Breast epithelium (tissue), 4 donors: ENCODE results near the gene HOXA6. TPM values are rescaled to one million over a fixed set of nuclear protein-coding genes. Genes with fewer than 3 reads are reported as not detected.

Experiments
- DNase-seq, 2 donors: peaks; one replicate each; pipeline ENCODE4 v3.0.0-alpha.2; 2019; ENCODE audit warnings: low spot score in 2 of 2
- H3K27ac ChIP-seq, 2 donors: fragments of 200-600 bp; sonication (generic) in 1 of 2; one replicate each; pipeline ENCODE4 v1.5.1; 2016 to 2019; ENCODE audit warnings: mild to moderate bottlenecking in 1 of 2
- H3K27me3 ChIP-seq, 2 donors: fragments of 200-600 bp; sonication (generic) in 1 of 2; one replicate each; pipeline versions ENCODE4 v1.5.1 to v1.6.0; 2017 to 2019; ENCODE audit warnings: control low read depth in 1 of 2, mild to moderate bottlenecking in 1 of 2
- H3K36me3 ChIP-seq: fragments of 200-600 bp; one replicate; pipeline ENCODE4 v1.5.1; 2019
- H3K4me1 ChIP-seq, 2 donors: fragments of 200-600 bp; sonication (generic); one replicate each; pipeline ENCODE4 v1.5.1; 2016 to 2019; ENCODE audit warnings: control low read depth in 1 of 2
- H3K4me3 ChIP-seq, 3 donors: fragments of 200-600 bp; sonication (generic); 1 replicate in 2 of 3; 2 replicates in 1 of 3; pipeline ENCODE4 v1.5.1; 2016 to 2019; ENCODE audit warnings: mild to moderate bottlenecking in 3 of 3, moderate library complexity in 2 of 3
- H3K9me3 ChIP-seq, 2 donors: fragments of 200-600 bp; sonication (generic) in 1 of 2; one replicate each; pipeline ENCODE4 v1.5.1; 2016 to 2019; ENCODE audit warnings: control low read depth in 1 of 2
- POLR2A ChIP-seq: fragments of 450-650 bp; IDR thresholded peaks from one replicate; pipeline ENCODE4 v1.6.1; 2016; ENCODE audit warnings: antibody characterized with exemption, mild to moderate bottlenecking, moderate library complexity
- POLR2AphosphoS5 ChIP-seq, 3 donors: sonication (generic); formaldehyde crosslinking; IDR thresholded peaks; one replicate each; pipeline ENCODE4 v1.6.1; 2017; ENCODE audit warnings: antibody characterized with exemption in 3 of 3
- intact Hi-C: fragments of 100-400 bp; cut with DNase I; formaldehyde crosslinking; loops from one replicate; pipeline ENCODE4 v1.15.1; 2023; ENCODE audit warnings: low total_unique reads
- total RNA-seq, 3 donors: library from RNA; depleted of rRNA; stranded (reverse); fragments of >200 nt; gene quantifications; one replicate each; pipeline ENCODE4 v1.1.0, GENCODE V29; 2016
- TF ChIP-seq, protein P1 (sequence below), 3 donors: fragments of 450-650 bp; IDR thresholded peaks; one replicate each; pipeline ENCODE4 v1.5.1; 2016 to 2017; ENCODE audit warnings: antibody characterized with exemption in 3 of 3, mild to moderate bottlenecking in 3 of 3, moderate library complexity in 3 of 3

Gene HOXA6
- total RNA-seq, 3 donors from 2014 or later = 7.9 to 16.0 (median 9.0) TPM

DNA sequence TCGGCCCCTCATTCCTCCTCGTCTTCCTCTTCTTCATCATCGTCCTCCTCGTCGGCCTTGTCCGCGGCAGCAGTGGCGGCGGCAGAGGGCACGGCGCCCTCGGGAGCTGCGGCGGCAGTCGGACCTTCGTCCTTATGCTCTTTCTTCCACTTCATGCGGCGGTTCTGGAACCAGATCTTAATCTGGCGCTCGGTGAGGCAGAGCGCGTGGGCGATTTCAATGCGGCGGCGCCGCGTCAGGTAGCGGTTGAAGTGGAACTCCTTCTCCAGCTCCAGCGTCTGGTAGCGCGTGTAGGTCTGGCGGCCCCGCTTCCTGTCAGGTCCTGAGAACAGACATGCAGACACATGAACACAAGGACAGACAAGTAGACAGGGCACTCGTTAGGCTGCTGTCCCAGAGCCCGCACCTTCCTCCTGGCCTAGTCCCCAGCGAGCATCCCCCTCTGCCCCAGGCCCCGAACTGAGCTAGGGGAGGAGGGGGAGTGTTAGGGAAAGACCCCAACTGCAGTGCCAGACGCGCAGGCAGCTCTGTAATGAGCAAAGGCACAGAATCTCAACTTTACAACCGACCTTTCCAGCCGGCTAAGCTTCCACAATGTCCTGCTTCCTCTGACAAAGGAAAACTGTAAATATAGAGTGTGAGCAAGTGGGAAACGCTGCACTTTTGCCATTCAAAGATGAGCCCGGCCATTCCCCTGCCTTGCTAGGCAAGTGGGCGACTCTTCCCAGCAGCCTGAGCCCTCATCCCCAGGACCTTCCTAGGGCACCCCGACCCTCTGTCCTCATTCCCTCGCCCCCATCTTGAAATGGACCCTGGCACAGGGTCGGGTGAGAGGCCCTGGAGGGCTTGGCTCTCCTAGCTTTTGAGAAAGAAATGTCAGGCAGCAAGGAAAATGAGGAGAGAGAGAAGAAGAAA, 7.6 kb upstream of the HOXA6 start:
- peak overlapping the region; percentile 65 to 93 (median 67) for H3K4me3 ChIP-seq
- peak overlapping the region; percentile 91 to 96 for H3K27ac ChIP-seq
- DNase-seq = peak; percentile 47 to 51
- intact Hi-C loops = loop anchor here (10.0 kb wide), 1 partner anchor 950 kb away; the partner anchor contains the start of genes CBX3 and HNRNPA2B1
- H3K27me3 ChIP-seq = peaks cover 7 to 45% of the 10 kb centered on the region in 2 donors
- TF ChIP-seq, protein P1, sequence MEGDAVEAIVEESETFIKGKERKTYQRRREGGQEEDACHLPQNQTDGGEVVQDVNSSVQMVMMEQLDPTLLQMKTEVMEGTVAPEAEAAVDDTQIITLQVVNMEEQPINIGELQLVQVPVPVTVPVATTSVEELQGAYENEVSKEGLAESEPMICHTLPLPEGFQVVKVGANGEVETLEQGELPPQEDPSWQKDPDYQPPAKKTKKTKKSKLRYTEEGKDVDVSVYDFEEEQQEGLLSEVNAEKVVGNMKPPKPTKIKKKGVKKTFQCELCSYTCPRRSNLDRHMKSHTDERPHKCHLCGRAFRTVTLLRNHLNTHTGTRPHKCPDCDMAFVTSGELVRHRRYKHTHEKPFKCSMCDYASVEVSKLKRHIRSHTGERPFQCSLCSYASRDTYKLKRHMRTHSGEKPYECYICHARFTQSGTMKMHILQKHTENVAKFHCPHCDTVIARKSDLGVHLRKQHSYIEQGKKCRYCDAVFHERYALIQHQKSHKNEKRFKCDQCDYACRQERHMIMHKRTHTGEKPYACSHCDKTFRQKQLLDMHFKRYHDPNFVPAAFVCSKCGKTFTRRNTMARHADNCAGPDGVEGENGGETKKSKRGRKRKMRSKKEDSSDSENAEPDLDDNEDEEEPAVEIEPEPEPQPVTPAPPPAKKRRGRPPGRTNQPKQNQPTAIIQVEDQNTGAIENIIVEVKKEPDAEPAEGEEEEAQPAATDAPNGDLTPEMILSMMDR (IDR thresholded peaks at IDR 0.05) = no peak
- TF ChIP-seq POLR2AphosphoS5 (IDR thresholded peaks at IDR 0.05) (no peak), POLR2A (no peak)
- no peaks in the 10 kb centered on the region for H3K9me3 ChIP-seq
- H3K4me1 ChIP-seq = peaks cover 5 to 9% of the 10 kb centered on the region in 2 donors
- H3K36me3 ChIP-seq = no peaks in the 10 kb centered on the region

DNA sequence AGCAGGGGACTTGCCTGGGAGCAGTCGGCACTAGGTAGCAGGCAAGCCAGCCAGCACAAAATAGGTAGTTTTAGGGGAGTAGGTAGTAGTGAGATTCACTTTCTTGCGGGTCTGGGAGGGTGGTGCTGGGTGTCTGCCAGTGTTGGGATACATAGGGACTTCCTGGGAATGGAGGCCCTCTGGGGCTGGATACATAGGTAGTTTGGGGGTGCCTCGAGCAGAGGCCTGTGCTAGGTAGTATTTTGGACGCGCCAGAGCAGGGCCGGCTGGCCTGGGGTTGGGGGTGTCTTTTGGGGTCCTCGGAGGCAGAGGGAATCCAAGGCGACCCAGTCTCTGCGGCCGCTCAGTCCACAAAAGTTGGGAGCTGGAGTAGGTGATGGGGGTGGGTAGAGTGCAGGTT, 6.8 kb upstream of the HOXA6 start:
- H3K4me3 ChIP-seq = peak overlapping the region in 2 of 3 donors; percentile 65 to 93
- no peaks in the 10 kb centered on the region for H3K36me3 ChIP-seq
- no peak for TF ChIP-seq POLR2AphosphoS5 (IDR thresholded peaks at IDR 0.05)
- no peak for TF ChIP-seq POLR2A
- TF ChIP-seq, protein P1 (IDR thresholded peaks at IDR 0.05) = no peak
- intact Hi-C loops = loop anchor here (10.0 kb wide), 1 partner anchor 950 kb away; the partner anchor contains the start of genes CBX3 and HNRNPA2B1
- peak in 1 of 2 donors; percentile 37 for DNase-seq
- H3K9me3 ChIP-seq = no peaks in the 10 kb centered on the region
- H3K27me3 ChIP-seq = peaks cover 7 to 39% of the 10 kb centered on the region in 2 donors
- H3K4me1 ChIP-seq = peaks cover 5 to 9% of the 10 kb centered on the region in 2 donors
- peak overlapping the region; percentile 40 to 96 for H3K27ac ChIP-seq

DNA sequence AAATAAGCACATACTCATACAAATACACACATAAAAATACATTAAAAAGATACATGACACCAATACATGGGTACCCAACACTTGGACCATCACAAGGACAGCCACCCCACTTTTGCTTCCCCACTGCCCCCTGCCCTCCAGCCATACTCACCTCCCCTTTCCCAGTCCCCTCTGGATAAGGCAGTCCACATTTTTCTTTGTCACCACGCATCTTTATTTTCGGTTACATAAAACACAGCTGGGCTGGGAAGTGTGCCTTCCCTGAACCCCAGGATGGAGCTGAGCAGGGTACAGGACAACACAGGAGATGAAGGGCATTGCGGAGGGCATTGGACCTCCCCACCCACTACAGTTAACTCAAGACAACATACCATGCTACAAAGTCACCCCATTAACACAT, 6.0 kb upstream of the HOXA6 start:
- no peaks in the 10 kb centered on the region for H3K36me3 ChIP-seq
- H3K27me3 ChIP-seq = peaks cover 7 to 39% of the 10 kb centered on the region in 2 donors
- H3K9me3 ChIP-seq = no peaks in the 10 kb centered on the region
- peak in 1 of 2 donors; percentile 16 for DNase-seq
- H3K4me3 ChIP-seq = no peak overlapping the region
- intact Hi-C loops = loop anchor here (10.0 kb wide), 1 partner anchor 949 kb away; the partner anchor contains the start of genes CBX3 and HNRNPA2B1
- TF ChIP-seq POLR2AphosphoS5 (IDR thresholded peaks at IDR 0.05) = no peak
- no peak for TF ChIP-seq POLR2A
- TF ChIP-seq, protein P1 (IDR thresholded peaks at IDR 0.05) = no peak
- H3K27ac ChIP-seq = peak overlapping the region; percentile 95 to 96
- peaks cover 5 to 9% of the 10 kb centered on the region in 2 donors for H3K4me1 ChIP-seq

DNA sequence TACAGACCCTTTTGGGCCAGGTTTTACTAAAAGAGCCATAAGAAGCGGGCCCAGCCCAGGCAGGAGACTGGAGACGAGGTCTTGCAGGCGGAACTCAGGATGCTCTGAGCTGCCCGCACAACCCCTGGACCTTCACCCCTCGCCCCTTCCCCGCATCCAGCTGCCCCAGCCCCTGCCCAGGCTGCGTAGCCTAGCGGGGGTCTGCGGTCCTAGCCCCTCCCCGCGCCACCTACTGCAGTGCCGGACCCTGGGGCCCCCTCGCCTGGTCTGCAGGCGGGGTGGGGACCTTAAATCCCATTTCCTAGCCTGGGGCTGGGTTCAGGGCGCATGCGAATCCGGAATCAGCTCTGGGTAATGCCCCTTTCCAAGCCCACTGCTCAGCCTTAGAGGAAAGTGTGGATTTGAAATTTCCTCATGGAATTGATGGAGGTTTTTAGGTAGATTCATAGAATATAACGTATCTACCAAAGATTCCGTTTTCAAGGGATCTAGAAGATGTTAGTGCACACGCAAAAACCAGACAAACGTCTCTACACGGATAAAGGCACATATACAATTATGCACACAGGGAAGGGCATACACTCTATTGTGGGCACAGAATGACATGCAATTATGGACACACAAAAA, 5.4 kb upstream of the HOXA6 start:
- Histone ChIP-seq H3K27me3 (peaks cover 7 to 45% of the 10 kb centered on the region in 2 donors), H3K9me3 (no peaks in the 10 kb centered on the region), H3K36me3 (no peaks in the 10 kb centered on the region), H3K4me1 (peaks cover 5 to 9% of the 10 kb centered on the region in 2 donors), H3K27ac (peak overlapping the region; percentile 95 to 96), H3K4me3 (peak overlapping the region; percentile 68 to 80 (median 75))
- intact Hi-C loops = loop anchor here (10.0 kb wide), 1 partner anchor 948 kb away; the partner anchor contains the start of genes CBX3 and HNRNPA2B1
- DNase-seq = peak in 1 of 2 donors; percentile 48
- TF ChIP-seq POLR2A (no peak), POLR2AphosphoS5 (IDR thresholded peaks at IDR 0.05) (no peak)
- TF ChIP-seq, protein P1 (IDR thresholded peaks at IDR 0.05) = no peak
